Testis (tissue), 3 donors: ENCODE data around the gene CARS1. TPM values are rescaled to one million over a fixed set of nuclear protein-coding genes. Genes with fewer than 3 reads are reported as not detected.

Experiments
- DNase-seq: peaks from one replicate; pipeline ENCODE4 v3.0.0-alpha.2; 2019
- H3K27ac ChIP-seq, 2 donors: fragments of 200-600 bp; sonication (generic); one replicate each; pipeline ENCODE4 v1.5.1; 2019
- H3K27me3 ChIP-seq: fragments of 200-600 bp; sonication (generic); one replicate; pipeline ENCODE4 v1.5.1; 2019
- H3K36me3 ChIP-seq: fragments of 200-600 bp; sonication (generic); one replicate; pipeline ENCODE4 v1.5.1; 2017; ENCODE audit warnings: low read depth; ENCODE audit errors: missing control alignments
- H3K4me1 ChIP-seq: fragments of 200-600 bp; sonication (generic); one replicate; pipeline ENCODE4 v1.5.1; 2019
- H3K4me3 ChIP-seq, 2 donors: fragments of 200-600 bp; sonication (generic); one replicate each; pipeline ENCODE4 v1.5.1; 2017 to 2019
- H3K9me3 ChIP-seq: fragments of 200-600 bp; sonication (generic); one replicate; pipeline ENCODE4 v1.5.1; 2017
- CTCF ChIP-seq, 3 experiments: fragments of 450-650 bp in 2 of 3; fragments of 200-600 bp in 1 of 3; sonication (generic) in 1 of 3; IDR thresholded peaks; one replicate each; pipeline ENCODE4 v1.5.1; 2016 to 2019; ENCODE audit warnings: antibody characterized with exemption in 3 of 3, mild to moderate bottlenecking in 2 of 3, moderate library complexity in 1 of 3
- POLR2A ChIP-seq: fragments of 450-650 bp; IDR thresholded peaks from one replicate; pipeline ENCODE4 v1.6.1; 2017; ENCODE audit warnings: antibody characterized with exemption, mild to moderate bottlenecking, moderate library complexity
- WGBS, 2 donors: methylation state at CpG; one replicate each; pipeline ENCODE4 v1.1.5; 2018; 5-methylcytosine and 5-hydroxymethylcytosine counted together
- intact Hi-C: fragments of 100-400 bp; cut with DNase I; formaldehyde crosslinking; loops from one replicate; pipeline ENCODE4 v1.15.1; 2023; ENCODE audit warnings: low total_unique reads
- polyA plus RNA-seq: library from polyadenylated mRNA; stranded (reverse); fragments of 350-450 nt; fragmentation: Illumina TruSeq; extraction: RNeasy Lipid Tissue Mini Kit (QIAGEN cat#74804); gene quantifications from one replicate; pipeline ENCODE4 v1.2.3, GENCODE V29; 2014; ENCODE audit warnings: low read depth, low replicate concordance; ENCODE audit not compliant: insufficient read depth
- total RNA-seq, 2 donors: library from RNA; depleted of rRNA; stranded (reverse); fragments of >200 nt; gene quantifications; one replicate each; pipeline ENCODE4 v1.2.3, GENCODE V29; 2016

CARS1 gene
- total and polyA plus RNA-seq, 3 donors from 2014 or later: 34.8 to 48.2 (median 43.8) TPM

GRCh38 chr11:3035333-3035732 lies 21.9 kb downstream of the CARS1 start:
- Histone ChIP-seq H3K4me3 (no peak overlapping the region), H3K9me3 (no peaks in the 10 kb centered on the region), H3K36me3 (no peaks in the 10 kb centered on the region), H3K4me1 (no peaks in the 10 kb centered on the region), H3K27me3 (no peaks in the 10 kb centered on the region), H3K27ac (no peak overlapping the region)
- DNase-seq: no peak
- intact Hi-C loops: loop anchor here (5.0 kb wide), 1 partner anchor 57 kb away; no protein-coding TSS in a partner anchor
- no peak for TF ChIP-seq POLR2A
- TF ChIP-seq CTCF (IDR thresholded peaks at IDR 0.05): no peak

GRCh38 chr11:3030289-3031070 lies 26.7 kb downstream of the CARS1 start:
- no peak overlapping the region for H3K27ac ChIP-seq
- H3K27me3 ChIP-seq: no peaks in the 10 kb centered on the region
- no peaks in the 10 kb centered on the region for H3K9me3 ChIP-seq
- no peaks in the 10 kb centered on the region for H3K36me3 ChIP-seq
- H3K4me1 ChIP-seq: no peaks in the 10 kb centered on the region
- whole genome bisulfite sequencing, 2 donors: 86 to 90% methylated on average over 15 to 18 of the region's 18 CpGs
- no peak overlapping the region for H3K4me3 ChIP-seq
- intact Hi-C loops: no loop called here
- DNase-seq: no peak
- TF ChIP-seq POLR2A (no peak), CTCF (IDR thresholded peaks at IDR 0.05) (no peak)

GRCh38 chr11:3028813-3029212 lies 28.4 kb downstream of the CARS1 start:
- Histone ChIP-seq H3K4me1 (no peaks in the 10 kb centered on the region), H3K27ac (no peak overlapping the region), H3K27me3 (no peaks in the 10 kb centered on the region), H3K36me3 (no peaks in the 10 kb centered on the region), H3K9me3 (no peaks in the 10 kb centered on the region), H3K4me3 (no peak overlapping the region)
- DNase-seq: no peak
- intact Hi-C loops: no loop called here
- WGBS, 2 donors: 71 to 85% methylated on average over 9 of the region's 9 CpGs
- TF ChIP-seq POLR2A (no peak), CTCF (IDR thresholded peaks at IDR 0.05) (no peak)

- Histone ChIP-seq H3K27me3 (no peaks in the 10 kb centered on the region), H3K9me3 (no peaks in the 10 kb centered on the region), H3K4me3 (no peak overlapping the region), H3K4me1 (no peaks in the 10 kb centered on the region), H3K36me3 (no peaks in the 10 kb centered on the region), H3K27ac (no peak overlapping the region)
- TF ChIP-seq CTCF (IDR thresholded peaks at IDR 0.05) (no peak), POLR2A (no peak)
- DNase-seq: no peak
- intact Hi-C loops: no loop called here
- WGBS, 2 donors: 95 to 96% methylated on average over 8 of the region's 8 CpGs
These were observed 30.4 kb downstream of the CARS1 start for GRCh38 chr11:3026803-3027202.

- no peaks in the 10 kb centered on the region for H3K36me3 ChIP-seq
- no peaks in the 10 kb centered on the region for H3K4me1 ChIP-seq
- DNase-seq: no peak
- no peaks in the 10 kb centered on the region for H3K27me3 ChIP-seq
- H3K9me3 ChIP-seq: no peaks in the 10 kb centered on the region
- intact Hi-C loops: no loop called here
- no peak overlapping the region for H3K4me3 ChIP-seq
- no peak for TF ChIP-seq POLR2A
- no peak for TF ChIP-seq CTCF (IDR thresholded peaks at IDR 0.05)
- WGBS, 2 donors: 71 to 80% methylated on average over 4 of the region's 4 CpGs
- no peak overlapping the region for H3K27ac ChIP-seq
These were observed 34.2 kb downstream of the CARS1 start for GRCh38 chr11:3022982-3023381.
